Measurements from ENCODE around the gene TARS2.
A peak's percentile ranks its signal among the peaks of the same experiment; 100 is the strongest.

Gene TARS2

GRCh38 chr1:150514260-150514659 is 27.0 kb downstream of the TARS2 start:
- peak overlapping the region; percentile 95 for H3K27ac ChIP-seq
- TF ChIP-seq ZFX (IDR thresholded peaks at IDR 0.05; ENCODE audit: borderline replicate concordance) (no peak), CTCF (IDR thresholded peaks at IDR 0.05) (no peak)

GRCh38 chr1:150514913-150515327 is 27.7 kb downstream of the TARS2 start:
- TF ChIP-seq CTCF (IDR thresholded peaks at IDR 0.05), result no peak
- TF ChIP-seq ZFX (IDR thresholded peaks at IDR 0.05; ENCODE audit: borderline replicate concordance), result no peak
- H3K27ac ChIP-seq, result peak overlapping the region; percentile 95

- H3K27ac ChIP-seq, result peak within 1 kb of the TSS; percentile 95
- TF ChIP-seq ZFX (IDR thresholded peaks at IDR 0.05; ENCODE audit: borderline replicate concordance) (no peak), CTCF (IDR thresholded peaks at IDR 0.05) (no peak)
Measured at GRCh38 chr1:150515328-150516049, 28.3 kb downstream of the TARS2 start, which contains the start of gene FALEC. Gene FALEC, plus strand, starts transcription at chr1:150515752.

- H3K27ac ChIP-seq, result peak overlapping the region; percentile 95
- TF ChIP-seq ZFX (IDR thresholded peaks at IDR 0.05; ENCODE audit: borderline replicate concordance) (no peak), CTCF (IDR thresholded peaks at IDR 0.05) (peak; percentile 21; the same call in 1 of the 2 replicates)
Measured at GRCh38 chr1:150516050-150516591, 28.9 kb downstream of the TARS2 start.

GRCh38 chr1:150516616-150517015 is 29.4 kb downstream of the TARS2 start:
- TF ChIP-seq ZFX (IDR thresholded peaks at IDR 0.05; ENCODE audit: borderline replicate concordance) (no peak), CTCF (IDR thresholded peaks at IDR 0.05) (no peak; the same call in 1 of the 2 replicates)
- H3K27ac ChIP-seq, result peak overlapping the region; percentile 95

GRCh38 chr1:150521196-150521968 is 34.2 kb downstream of the TARS2 start:
- H3K27ac ChIP-seq, result no peak overlapping the region
- TF ChIP-seq CTCF (IDR thresholded peaks at IDR 0.05) (no peak), ZFX (IDR thresholded peaks at IDR 0.05; ENCODE audit: borderline replicate concordance) (no peak)

All from 22Rv1 (cell line).